UCSD-AML1 (cell line): ENCODE data around the gene CEP43.

ENCODE experiments used
- DNase-seq: peaks from one replicate; lab custom pipeline; 2025; ENCODE audit not compliant: unreplicated experiment; lab: John Stamatoyannopoulos, UW

CEP43 gene

GRCh38 chr6:167007985-167008384 lies 8.8 kb downstream of the CEP43 start:
- DNase-seq, result no peak

- no peak for DNase-seq
Measured at GRCh38 chr6:167013067-167013466, 13.9 kb downstream of the CEP43 start.

GRCh38 chr6:167013946-167014345 lies 14.7 kb downstream of the CEP43 start:
- DNase-seq, result no peak

GRCh38 chr6:167015302-167015701 lies 16.1 kb downstream of the CEP43 start:
- no peak for DNase-seq

GRCh38 chr6:167020206-167020605 lies 21.0 kb downstream of the CEP43 start:
- no peak for DNase-seq

- DNase-seq, result no peak
Measured at GRCh38 chr6:167027308-167027707, 28.1 kb downstream of the CEP43 start.

GRCh38 chr6:167027772-167028171 lies 28.6 kb downstream of the CEP43 start:
- no peak for DNase-seq

- DNase-seq, result no peak
Measured at GRCh38 chr6:167030222-167031072, 31.2 kb downstream of the CEP43 start.

GRCh38 chr6:167031082-167031709 lies 32.0 kb downstream of the CEP43 start:
- no peak for DNase-seq

- DNase-seq, result no peak
Measured at GRCh38 chr6:167034056-167034455, 34.9 kb downstream of the CEP43 start.

GRCh38 chr6:167037762-167038161 lies 38.6 kb downstream of the CEP43 start:
- no peak for DNase-seq

- DNase-seq, result no peak
Measured at GRCh38 chr6:167044696-167045095, 45.5 kb downstream of the CEP43 start.

GRCh38 chr6:167045828-167046580 lies 46.8 kb downstream of the CEP43 start:
- DNase-seq, result peak; percentile 32

- no peak for DNase-seq
Measured at GRCh38 chr6:167046861-167047495, 47.8 kb downstream of the CEP43 start.

- DNase-seq, result peak; percentile 41
Measured at GRCh38 chr6:167047554-167047953, 48.4 kb downstream of the CEP43 start.
